Glomerular visceral epithelial cell (primary cell): Measurements from ENCODE around the gene HAPLN3.

ENCODE experiments used
- DNase-seq: peaks from one replicate; pipeline ENCODE4 v3.0.0-alpha.2; 2016; ENCODE audit errors: extremely low spot score

The HAPLN3 gene

DNA sequence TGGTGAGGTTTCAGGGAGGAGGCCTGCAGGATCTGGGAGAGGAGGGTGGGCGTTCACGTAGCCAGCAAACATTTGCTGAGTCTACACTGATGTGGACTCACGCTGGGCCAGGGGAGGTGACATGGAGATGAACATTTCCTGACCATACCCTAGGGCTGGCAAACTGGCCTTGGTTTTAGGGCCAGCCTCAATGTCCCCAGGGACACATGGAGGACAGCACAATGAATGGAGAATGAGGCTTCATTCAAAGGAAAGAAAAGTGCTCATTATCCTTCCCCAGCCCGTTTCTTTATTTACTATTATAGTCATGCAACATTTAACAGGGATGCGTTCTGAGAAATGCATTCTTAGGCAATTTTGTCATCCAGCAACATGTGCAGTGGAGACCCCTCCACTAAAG, 65.3 kb downstream of the HAPLN3 start:
- no peak for DNase-seq

DNA sequence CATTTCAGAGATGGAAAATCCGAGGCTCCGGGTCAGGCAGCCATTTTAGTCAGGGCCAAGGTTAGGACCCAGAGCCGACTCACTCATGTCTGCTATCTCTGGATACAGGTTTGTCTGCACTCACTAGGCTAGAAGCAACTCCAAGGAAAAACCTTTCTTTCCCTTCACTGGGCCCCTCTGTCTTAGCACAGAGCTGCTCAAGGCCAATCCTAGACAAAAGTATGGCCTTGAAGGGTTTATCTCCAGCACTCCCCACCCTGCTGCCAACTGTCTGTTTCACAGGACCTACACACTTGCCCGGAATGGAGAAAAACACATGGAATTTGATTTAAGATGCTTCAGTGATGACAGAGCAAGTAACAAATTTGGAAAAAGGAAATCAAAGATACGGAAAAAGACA, 66.6 kb downstream of the HAPLN3 start:
- no peak for DNase-seq
